HG02571 (cell line): ENCODE data around the gene KLHL11.

Experiments used
- ATAC-seq: cut with Tn5 transposase; IDR thresholded peaks from one replicate; pipeline ENCODE4 v1.9.1; 2021; ENCODE audit warnings: mild to moderate bottlenecking, moderate library complexity; ENCODE audit not compliant: unreplicated experiment

The KLHL11 gene

GRCh38 chr17:41864836-41865595, at the start of gene KLHL11:
KLHL11 (minus strand) TSS chr17:41865423; CDS start chr17:41865370, 53 bp downstream.
- ATAC-seq: peak; percentile 89

- ATAC-seq: no peak
Measured at GRCh38 chr17:41915020-41915419, 49.8 kb upstream of the KLHL11 start.

GRCh38 chr17:41914358-41914766, 49.1 kb upstream of the KLHL11 start:
- no peak for ATAC-seq

GRCh38 chr17:41913798-41914197, 48.6 kb upstream of the KLHL11 start:
- ATAC-seq: no peak

- no peak for ATAC-seq
Measured at GRCh38 chr17:41912925-41913324, 47.7 kb upstream of the KLHL11 start.

GRCh38 chr17:41910701-41911391, 45.6 kb upstream of the KLHL11 start:
- no peak for ATAC-seq

GRCh38 chr17:41909088-41909487, 43.9 kb upstream of the KLHL11 start:
- no peak for ATAC-seq

- no peak for ATAC-seq
Measured at GRCh38 chr17:41907633-41908539, 42.7 kb upstream of the KLHL11 start.

- ATAC-seq: no peak
Measured at GRCh38 chr17:41907185-41907556, 41.9 kb upstream of the KLHL11 start.

GRCh38 chr17:41906465-41907184, 41.4 kb upstream of the KLHL11 start:
- ATAC-seq: no peak

GRCh38 chr17:41905172-41905571, 39.9 kb upstream of the KLHL11 start:
- ATAC-seq: no peak

GRCh38 chr17:41904242-41904841, 39.1 kb upstream of the KLHL11 start:
- ATAC-seq: no peak

GRCh38 chr17:41901646-41902045, 36.4 kb upstream of the KLHL11 start:
- no peak for ATAC-seq

- no peak for ATAC-seq
Measured at GRCh38 chr17:41896726-41897125, 31.5 kb upstream of the KLHL11 start.

GRCh38 chr17:41895617-41896016, 30.4 kb upstream of the KLHL11 start:
- no peak for ATAC-seq

GRCh38 chr17:41894791-41895331, 29.6 kb upstream of the KLHL11 start:
- ATAC-seq: no peak

GRCh38 chr17:41893384-41893783, 28.2 kb upstream of the KLHL11 start:
- no peak for ATAC-seq

GRCh38 chr17:41892021-41892376, 26.8 kb upstream of the KLHL11 start:
- ATAC-seq: no peak

GRCh38 chr17:41891135-41892020, 26.2 kb upstream of the KLHL11 start:
- ATAC-seq: no peak
